ENCODE results near the gene CORO2A. TPM values are rescaled to one million over a fixed set of nuclear protein-coding genes. Genes with fewer than 3 reads are reported as not detected.
A peak's percentile ranks its signal among the peaks of the same experiment; 100 is the strongest.

Gene CORO2A
- total and polyA plus RNA-seq, 2 of the 13 experiments (the other 11 are each of a cell fraction or from before 2014, with no cell fraction given), result 14.4 to 15.3 TPM

GRCh38 chr9:98146101-98146991, 46.1 kb downstream of the CORO2A start (continued):
- TF ChIP-seq ZNF713 (CRISPR knock-in tag; IDR thresholded peaks at IDR 0.05) (no peak), SIN3B (IDR thresholded peaks at IDR 0.05; ENCODE audit: low read length) (no peak), HIC2 (CRISPR knock-in tag; IDR thresholded peaks at IDR 0.05; ENCODE audit: low read depth) (no peak; the same call in none of the 2 replicates), FOSL2 (CRISPR knock-in tag; IDR thresholded peaks at IDR 0.05) (peak; percentile 77), FOXK1 (CRISPR knock-in tag; IDR thresholded peaks at IDR 0.05; ENCODE audit: borderline replicate concordance, low read depth) (0 out of 2 replicates have a peak, but pooled peaks have one; percentile 24), ZBED4 (CRISPR knock-in tag; IDR thresholded peaks at IDR 0.05; ENCODE audit: borderline replicate concordance) (no peak), RELA (CRISPR knock-in tag; IDR thresholded peaks at IDR 0.05) (no peak), SNAPC5 (CRISPR knock-in tag; IDR thresholded peaks at IDR 0.05; ENCODE audit: borderline replicate concordance) (no peak), ZNF772 (CRISPR knock-in tag; IDR thresholded peaks at IDR 0.05) (0 out of 2 replicates have a peak, but pooled peaks have one; percentile 50), ZNF318 (CRISPR knock-in tag; IDR thresholded peaks at IDR 0.05) (no peak), ZNF607 (CRISPR knock-in tag; IDR thresholded peaks at IDR 0.05; ENCODE audit: borderline replicate concordance) (no peak), ZNF337 (CRISPR knock-in tag; IDR thresholded peaks at IDR 0.05; ENCODE audit: borderline replicate concordance, low read depth) (no peak), KLF15 (CRISPR knock-in tag; IDR thresholded peaks at IDR 0.05; ENCODE audit: borderline replicate concordance) (no peak), MXD4 (CRISPR knock-in tag; IDR thresholded peaks at IDR 0.05) (no peak)

Measured in HepG2 (cell line).